Activated naive CD4-positive, alpha-beta T cell treated with anti-CD3 and anti-CD28 coated beads for 36 hours (primary cell): ENCODE results near the gene ELANE. TPM values are rescaled to one million over a fixed set of nuclear protein-coding genes. Genes with fewer than 3 reads are reported as not detected.

Source experiments
- CTCF ChIA-PET: fragments of 350-600 bp; sonication (Branson Sonifier 250); formaldehyde crosslinking; loops from one replicate; lab custom pipeline; 2021; ENCODE audit warnings: antibody characterized with exemption; lab: Charles Lee
- DNase-seq: peaks from one replicate; pipeline ENCODE4 v3.0.0-alpha.2; 2020
- H3K27ac Mint-ChIP-seq: one replicate; pipeline ENCODE4 v1.8.0; 2021; ENCODE audit warnings: mild to moderate bottlenecking, mixed read lengths
- H3K27me3 Mint-ChIP-seq: one replicate; pipeline ENCODE4 v1.8.0; 2021; ENCODE audit warnings: low read depth, mixed read lengths
- H3K36me3 Mint-ChIP-seq: one replicate; pipeline ENCODE4 v1.8.0; 2021; ENCODE audit warnings: low read depth, mixed read lengths
- H3K4me1 Mint-ChIP-seq: one replicate; pipeline ENCODE4 v1.8.0; 2021; ENCODE audit warnings: low read depth, mixed read lengths
- H3K4me3 Mint-ChIP-seq: one replicate; pipeline ENCODE4 v1.8.0; 2021; ENCODE audit warnings: mild to moderate bottlenecking, moderate library complexity, mixed read lengths
- H3K9me3 Mint-ChIP-seq: one replicate; pipeline ENCODE4 v1.8.0; 2021; ENCODE audit warnings: mixed read lengths
- intact Hi-C: fragments of 100-400 bp; cut with micrococcal nuclease; formaldehyde crosslinking; loops from one replicate; pipeline ENCODE4 v1.15.1; 2023
- total RNA-seq, 2 experiments: library from RNA; stranded (reverse); gene quantifications; one replicate each; pipeline ENCODE4 v1.2.3, GENCODE V29; 2021

The ELANE gene
- total RNA-seq, 2 experiments from 2014 or later: not detected

- H3K27ac Mint-ChIP-seq: no peak overlapping the region
- intact Hi-C loops: no loop called here
- H3K27me3 Mint-ChIP-seq: no peaks in the 10 kb centered on the region
- H3K9me3 Mint-ChIP-seq: no peaks in the 10 kb centered on the region
- peaks cover 17% of the 10 kb centered on the region for H3K4me1 Mint-ChIP-seq
- CTCF ChIA-PET: interaction anchor here (0.6 to 0.9 kb wide), 2 partner anchors 33 to 47 kb away, joined by 5 to 6 read pairs; no protein-coding TSS in a partner anchor
- peaks cover 15% of the 10 kb centered on the region for H3K36me3 Mint-ChIP-seq
- DNase-seq: no peak
- H3K4me3 Mint-ChIP-seq: no peak overlapping the region
Measured at GRCh38 chr19:896434-896833, 44.3 kb downstream of the ELANE start.

DNA sequence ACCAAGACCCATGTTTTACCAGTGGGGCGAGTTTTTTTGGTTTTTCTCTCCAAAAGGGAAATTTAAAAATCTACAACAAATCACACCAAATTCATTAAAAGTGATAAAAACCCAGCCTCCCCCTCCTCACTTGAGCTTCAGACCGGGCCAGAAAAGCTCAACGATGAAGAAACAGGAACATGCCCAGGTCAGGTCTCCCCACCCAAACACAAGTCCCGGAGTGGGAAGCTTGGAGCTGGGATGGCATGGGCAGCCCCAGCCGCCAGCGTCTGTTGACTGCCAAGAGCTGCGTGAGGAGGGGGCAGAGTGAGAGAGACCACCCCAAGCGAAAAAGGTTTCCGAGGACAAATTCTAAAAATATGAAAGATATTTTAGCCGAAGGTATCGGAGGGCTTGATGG lies 44.9 kb downstream of the ELANE start:
- CTCF ChIA-PET: interaction anchor here (0.6 kb wide), 1 partner anchor 48 kb away, joined by 6 read pairs; no protein-coding TSS in a partner anchor
- intact Hi-C loops: no loop called here
- H3K27ac Mint-ChIP-seq: no peak overlapping the region

GRCh38 chr19:897442-898039 lies 45.4 kb downstream of the ELANE start:
- Mint-ChIP-seq H3K27me3 (no peaks in the 10 kb centered on the region), H3K36me3 (peaks cover 15% of the 10 kb centered on the region), H3K9me3 (no peaks in the 10 kb centered on the region), H3K27ac (no peak overlapping the region), H3K4me3 (no peak overlapping the region), H3K4me1 (peaks cover 20% of the 10 kb centered on the region)
- DNase-seq: no peak
- CTCF ChIA-PET: no interaction called here
- intact Hi-C loops: no loop called here

More for the DNA sequence above, 44.9 kb downstream of the ELANE start:
- peaks cover 15% of the 10 kb centered on the region for H3K36me3 Mint-ChIP-seq
- no peaks in the 10 kb centered on the region for H3K27me3 Mint-ChIP-seq
- no peak for DNase-seq
- no peaks in the 10 kb centered on the region for H3K9me3 Mint-ChIP-seq
- H3K4me3 Mint-ChIP-seq: no peak overlapping the region
- peaks cover 18% of the 10 kb centered on the region for H3K4me1 Mint-ChIP-seq

- peaks cover 19% of the 10 kb centered on the region for H3K4me1 Mint-ChIP-seq
- DNase-seq: peak; percentile 43
- no peaks in the 10 kb centered on the region for H3K27me3 Mint-ChIP-seq
- intact Hi-C loops: no loop called here
- H3K4me3 Mint-ChIP-seq: no peak overlapping the region
- CTCF ChIA-PET: interaction anchor here (0.7 kb wide), 1 partner anchor 605 kb away, joined by 3 read pairs; no protein-coding TSS in a partner anchor
- H3K9me3 Mint-ChIP-seq: no peaks in the 10 kb centered on the region
- H3K27ac Mint-ChIP-seq: no peak overlapping the region
- H3K36me3 Mint-ChIP-seq: peaks cover 14% of the 10 kb centered on the region
Measured at GRCh38 chr19:898663-899062, 46.6 kb downstream of the ELANE start.

GRCh38 chr19:899336-900042 lies 47.4 kb downstream of the ELANE start:
- H3K4me1 Mint-ChIP-seq: peaks cover 24% of the 10 kb centered on the region
- H3K27ac Mint-ChIP-seq: no peak overlapping the region
- no peaks in the 10 kb centered on the region for H3K9me3 Mint-ChIP-seq
- intact Hi-C loops: no loop called here
- DNase-seq: no peak
- CTCF ChIA-PET: no interaction called here
- H3K27me3 Mint-ChIP-seq: no peaks in the 10 kb centered on the region
- no peak overlapping the region for H3K4me3 Mint-ChIP-seq
- peaks cover 19% of the 10 kb centered on the region for H3K36me3 Mint-ChIP-seq

GRCh38 chr19:900043-900301 lies 47.9 kb downstream of the ELANE start:
- Mint-ChIP-seq H3K9me3 (no peaks in the 10 kb centered on the region), H3K27ac (no peak overlapping the region), H3K4me3 (no peak overlapping the region), H3K27me3 (no peaks in the 10 kb centered on the region), H3K4me1 (peaks cover 26% of the 10 kb centered on the region), H3K36me3 (peaks cover 20% of the 10 kb centered on the region)
- DNase-seq: no peak
- intact Hi-C loops: no loop called here
- CTCF ChIA-PET: no interaction called here

DNA sequence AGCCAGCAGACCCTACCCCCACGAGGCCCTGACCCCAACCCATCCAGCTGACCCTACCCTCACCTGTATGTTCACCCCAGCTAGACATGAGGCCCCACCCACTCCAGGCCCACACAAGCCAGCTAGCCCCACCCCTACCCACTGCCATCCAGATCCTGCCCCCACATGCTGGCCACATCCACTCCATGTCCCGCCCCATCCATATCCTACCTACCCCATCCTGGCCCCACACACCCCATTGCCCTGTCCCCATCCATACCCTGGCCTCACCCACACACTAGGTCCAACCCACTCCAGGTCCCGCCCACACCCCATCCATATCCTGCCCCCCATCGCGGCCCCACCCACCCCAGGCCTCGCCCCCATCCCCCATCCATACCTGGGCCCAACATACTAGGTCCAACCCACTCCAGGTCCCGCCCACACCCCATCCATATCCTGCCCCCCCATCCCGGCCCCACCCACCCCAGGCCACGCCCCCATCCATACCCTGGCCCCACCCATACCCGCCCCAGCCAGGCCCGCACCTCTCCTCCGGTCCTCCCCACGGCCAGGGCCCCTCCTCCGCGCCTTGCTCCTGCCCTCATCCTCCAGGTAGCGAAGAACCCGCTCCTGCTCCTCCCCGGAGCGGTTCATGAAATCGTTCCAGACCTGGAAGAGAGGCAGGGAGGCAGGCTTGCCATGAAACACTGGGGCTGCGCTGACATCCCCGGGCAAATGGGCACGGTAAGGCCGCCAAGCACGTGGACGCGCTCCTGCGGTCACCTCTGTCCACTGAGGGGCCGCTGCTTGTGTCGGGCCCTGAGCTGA lies 48.4 kb downstream of the ELANE start:
- CTCF ChIA-PET: no interaction called here
- H3K27ac Mint-ChIP-seq: no peak overlapping the region
- peaks cover 28% of the 10 kb centered on the region for H3K4me1 Mint-ChIP-seq
- no peaks in the 10 kb centered on the region for H3K27me3 Mint-ChIP-seq
- H3K4me3 Mint-ChIP-seq: no peak overlapping the region
- DNase-seq: peak; percentile 54
- intact Hi-C loops: no loop called here
- no peaks in the 10 kb centered on the region for H3K9me3 Mint-ChIP-seq
- H3K36me3 Mint-ChIP-seq: peaks cover 20% of the 10 kb centered on the region

- DNase-seq: no peak
- no peak overlapping the region for H3K27ac Mint-ChIP-seq
- H3K4me3 Mint-ChIP-seq: no peak overlapping the region
- CTCF ChIA-PET: interaction anchor here (0.7 kb wide), 1 partner anchor 94 kb away, joined by 3 read pairs; no protein-coding TSS in a partner anchor
- no peaks in the 10 kb centered on the region for H3K27me3 Mint-ChIP-seq
- intact Hi-C loops: no loop called here
- H3K9me3 Mint-ChIP-seq: no peaks in the 10 kb centered on the region
- H3K4me1 Mint-ChIP-seq: peaks cover 37% of the 10 kb centered on the region
- H3K36me3 Mint-ChIP-seq: peaks cover 21% of the 10 kb centered on the region
Measured at GRCh38 chr19:901216-902092, 49.4 kb downstream of the ELANE start.

DNA sequence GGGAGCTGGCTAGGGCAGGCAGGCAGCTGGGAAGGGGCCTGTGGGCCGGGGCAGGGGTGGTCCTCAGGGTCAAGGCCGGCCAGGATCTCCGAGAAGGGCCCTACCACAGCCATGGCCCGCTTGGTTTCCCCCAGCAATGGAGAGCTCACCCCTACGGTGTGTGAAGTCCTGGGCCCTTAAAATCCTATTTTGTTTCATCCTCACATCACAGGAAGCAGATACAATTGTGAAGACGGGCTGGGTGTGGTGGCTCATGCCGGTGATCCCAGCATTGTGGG lies 49.9 kb downstream of the ELANE start:
- intact Hi-C loops: no loop called here

DNA sequence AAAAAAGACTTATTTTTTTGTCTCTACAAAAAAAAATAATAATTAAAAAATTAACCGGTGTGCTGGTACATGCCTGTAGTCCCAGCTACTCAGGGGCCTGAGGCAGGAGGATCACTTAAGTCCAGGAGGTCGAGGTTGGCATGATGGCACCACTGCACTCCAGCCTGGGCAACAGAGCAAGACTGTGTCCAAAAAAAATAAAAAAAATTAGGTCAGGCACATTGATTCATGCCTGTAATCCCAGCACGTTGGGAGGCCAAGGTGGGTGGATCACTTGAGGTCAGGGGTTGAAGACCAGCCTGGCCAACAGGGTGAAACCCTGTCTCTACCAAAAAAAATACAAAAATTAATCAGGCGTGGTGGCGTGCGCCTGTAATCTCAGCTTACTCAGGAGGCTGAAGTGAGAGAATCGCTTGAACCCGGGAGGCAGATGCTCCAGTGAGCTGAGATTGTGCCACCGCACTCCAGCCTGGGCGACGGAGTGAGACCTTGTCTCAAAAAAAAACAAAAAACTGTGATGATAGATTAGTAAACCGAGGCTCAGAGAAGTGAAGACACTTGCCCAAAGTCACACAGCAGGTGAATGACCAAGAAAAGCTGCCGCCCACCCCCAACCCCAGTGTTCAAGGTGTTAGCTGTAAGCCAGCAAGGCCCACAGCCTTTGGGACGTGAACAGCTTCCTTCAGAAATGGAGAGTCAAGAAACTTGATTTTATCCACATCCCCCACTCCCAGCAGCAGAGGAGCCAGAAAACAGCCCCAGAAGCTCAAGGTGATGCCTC lies 50.5 kb downstream of the ELANE start:
- Mint-ChIP-seq H3K4me1 (peaks cover 49% of the 10 kb centered on the region), H3K4me3 (no peak overlapping the region), H3K27ac (no peak overlapping the region), H3K27me3 (no peaks in the 10 kb centered on the region), H3K9me3 (no peaks in the 10 kb centered on the region), H3K36me3 (peaks cover 15% of the 10 kb centered on the region)
- no peak for DNase-seq
- intact Hi-C loops: no loop called here
- CTCF ChIA-PET: interaction anchor here (0.5 to 0.7 kb wide), 2 partner anchors 20 to 92 kb away, joined by 3 to 5 read pairs; no protein-coding TSS in a partner anchor

More for the DNA sequence above, 49.9 kb downstream of the ELANE start:
- Mint-ChIP-seq H3K4me1 (peaks cover 43% of the 10 kb centered on the region), H3K36me3 (peaks cover 16% of the 10 kb centered on the region), H3K9me3 (no peaks in the 10 kb centered on the region), H3K27me3 (no peaks in the 10 kb centered on the region), H3K27ac (no peak overlapping the region), H3K4me3 (no peak overlapping the region)
- no peak for DNase-seq
- CTCF ChIA-PET: interaction anchor here (0.5 to 0.7 kb wide), 2 partner anchors 21 to 93 kb away, joined by 3 to 5 read pairs; no protein-coding TSS in a partner anchor

DNA sequence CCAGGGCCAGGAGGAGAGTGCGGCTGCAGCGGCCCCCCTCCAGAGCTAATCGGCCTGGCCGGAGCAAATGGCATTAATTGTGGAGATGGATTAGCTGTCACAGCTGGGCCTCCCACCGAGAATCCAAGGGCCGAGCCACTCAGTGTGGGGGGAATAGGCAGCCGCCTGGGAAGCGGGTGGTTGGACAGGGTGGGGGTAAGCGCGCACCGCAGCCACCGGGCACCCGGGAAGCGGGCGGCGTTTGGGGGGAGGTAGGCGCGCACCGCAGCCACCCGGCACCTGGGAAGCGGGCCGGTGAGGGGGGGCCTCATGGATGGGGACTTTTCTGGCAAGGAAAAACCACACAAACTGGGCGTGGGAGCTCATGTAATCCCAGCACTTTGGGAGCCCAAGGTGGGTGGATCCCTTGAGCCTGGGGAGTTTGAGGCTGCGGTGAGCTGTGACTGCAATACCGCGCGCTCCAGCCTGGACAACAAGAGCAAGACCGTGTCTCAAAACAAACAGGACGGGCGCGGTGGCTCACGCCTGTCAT lies 51.2 kb downstream of the ELANE start:
- H3K27ac Mint-ChIP-seq: no peak overlapping the region
- H3K9me3 Mint-ChIP-seq: no peaks in the 10 kb centered on the region
- intact Hi-C loops: no loop called here
- no peaks in the 10 kb centered on the region for H3K27me3 Mint-ChIP-seq
- CTCF ChIA-PET: no interaction called here
- no peak for DNase-seq
- no peak overlapping the region for H3K4me3 Mint-ChIP-seq
- H3K36me3 Mint-ChIP-seq: peaks cover 12% of the 10 kb centered on the region
- H3K4me1 Mint-ChIP-seq: peaks cover 56% of the 10 kb centered on the region
